ENCODE results near the gene MTX1.
A peak's percentile ranks its signal among the peaks of the same experiment; 100 is the strongest.

Gene MTX1

GRCh38 chr1:155173478-155174323, 34.8 kb upstream of the MTX1 start, which contains the start of gene TRIM46:
Gene TRIM46 (plus strand): TSS chr1:155173849. CDS start chr1:155173967, 118 bp downstream.
- no peak for FAIRE-seq
- DNase-seq (ENCODE audit: low spot score), result no peak

GRCh38 chr1:155174324-155175280, 33.9 kb upstream of the MTX1 start:
- FAIRE-seq, result no peak
- no peak for DNase-seq (ENCODE audit: low spot score)

GRCh38 chr1:155175281-155175926, 33.1 kb upstream of the MTX1 start:
- DNase-seq (ENCODE audit: low spot score) (no peak), FAIRE-seq (no peak)

- FAIRE-seq, result no peak
- no peak for DNase-seq (ENCODE audit: low spot score)
Measured at GRCh38 chr1:155175927-155176371, 32.5 kb upstream of the MTX1 start.

- DNase-seq (ENCODE audit: low spot score), result peak; percentile 53
- peak; percentile 4 for FAIRE-seq
Measured at GRCh38 chr1:155176544-155177071, 31.9 kb upstream of the MTX1 start.

GRCh38 chr1:155177192-155177917, 31.1 kb upstream of the MTX1 start:
- DNase-seq (ENCODE audit: low spot score) (no peak), FAIRE-seq (no peak)

GRCh38 chr1:155177918-155178281, 30.6 kb upstream of the MTX1 start:
- FAIRE-seq (no peak), DNase-seq (ENCODE audit: low spot score) (no peak)

GRCh38 chr1:155178441-155179111, 29.9 kb upstream of the MTX1 start:
- FAIRE-seq (no peak), DNase-seq (ENCODE audit: low spot score) (no peak)

- no peak for FAIRE-seq
- DNase-seq (ENCODE audit: low spot score), result no peak
Measured at GRCh38 chr1:155179112-155180031, 29.1 kb upstream of the MTX1 start.

GRCh38 chr1:155181371-155182051, 27.0 kb upstream of the MTX1 start:
- FAIRE-seq, result no peak
- DNase-seq (ENCODE audit: low spot score), result no peak

- DNase-seq (ENCODE audit: low spot score) (no peak), FAIRE-seq (no peak)
Measured at GRCh38 chr1:155182052-155182550, 26.4 kb upstream of the MTX1 start.

GRCh38 chr1:155183775-155184221, 24.7 kb upstream of the MTX1 start:
- FAIRE-seq (no peak), DNase-seq (ENCODE audit: low spot score) (no peak)

- FAIRE-seq (no peak), DNase-seq (ENCODE audit: low spot score) (no peak)
Measured at GRCh38 chr1:155184351-155184811, 24.1 kb upstream of the MTX1 start.

GRCh38 chr1:155184835-155185782, 23.4 kb upstream of the MTX1 start:
- DNase-seq (ENCODE audit: low spot score) (no peak), FAIRE-seq (no peak)

GRCh38 chr1:155185783-155186066, 22.8 kb upstream of the MTX1 start:
- DNase-seq (ENCODE audit: low spot score) (no peak), FAIRE-seq (no peak)

- FAIRE-seq, result no peak
- no peak for DNase-seq (ENCODE audit: low spot score)
Measured at GRCh38 chr1:155186067-155186793, 22.3 kb upstream of the MTX1 start.
